PC-9 (cell line): ENCODE measurements around the gene INHA. TPM values are rescaled to one million over a fixed set of nuclear protein-coding genes. Genes with fewer than 3 reads are reported as not detected.
A peak's percentile ranks its signal among the peaks of the same experiment; 100 is the strongest.

ENCODE experiments used
- BruUV-seq: library from RNA; stranded (reverse); fragments of 400-500 nt; replicated peaks from 2 replicates; lab custom pipeline; 2021; lab: Mats Ljungman, UMichigan
- CTCF ChIA-PET: fragments of 300-600 bp; sonication (Branson Sonifier 250); formaldehyde crosslinking; loops from one replicate; lab custom pipeline; 2022; ENCODE audit warnings: antibody characterized with exemption; lab: Charles Lee
- POLR2A ChIA-PET: fragments of 300-600 bp; sonication (Branson Sonifier 250); formaldehyde crosslinking; loops from one replicate; lab custom pipeline; 2022; ENCODE audit warnings: antibody characterized with exemption; ENCODE audit not compliant: unreplicated experiment; lab: Charles Lee
- DNase-seq, 2 experiments: peaks; one replicate each; pipeline versions ENCODE4 v3.0.0 to v3.0.0-alpha.2; 2015 to 2022; ENCODE audit warnings: mixed read lengths in 1 of 2
- H2AFZ ChIP-seq: fragments of 200-600 bp; sonication (generic); 2 replicates; pipeline ENCODE4 v1.8.1; 2017; ENCODE audit warnings: antibody characterized with exemption
- H3F3A ChIP-seq: fragments of 200-600 bp; sonication (generic); 2 replicates; pipeline ENCODE4 v1.8.1; 2017; ENCODE audit warnings: antibody characterized with exemption, mild to moderate bottlenecking, low read depth; ENCODE audit not compliant: insufficient read depth
- H3K27ac ChIP-seq: fragments of 200-600 bp; sonication (generic); 2 replicates; pipeline ENCODE4 v1.6.1; 2016; ENCODE audit warnings: mixed run types
- H3K27me3 ChIP-seq: fragments of 200-600 bp; sonication (generic); 2 replicates; pipeline ENCODE4 v1.6.1; 2016; ENCODE audit warnings: low read depth, mixed run types; ENCODE audit not compliant: insufficient read depth
- H3K36me3 ChIP-seq: fragments of 200-600 bp; sonication (generic); 2 replicates; pipeline ENCODE4 v1.6.1; 2016; ENCODE audit warnings: low read depth, mixed run types
- H3K4me1 ChIP-seq: fragments of 200-600 bp; sonication (generic); replicated peaks from 2 replicates; pipeline ENCODE4 v1.6.1; 2016; ENCODE audit warnings: mixed run types; ENCODE audit not compliant: insufficient read depth
- H3K4me2 ChIP-seq: fragments of 200-600 bp; sonication (generic); 2 replicates; pipeline ENCODE4 v1.6.1; 2017; ENCODE audit warnings: mixed run types
- H3K4me3 ChIP-seq: fragments of 200-600 bp; sonication (generic); 2 replicates; pipeline ENCODE4 v1.6.1; 2016; ENCODE audit warnings: mixed run types
- H3K79me2 ChIP-seq: fragments of 200-600 bp; sonication (generic); 2 replicates; pipeline ENCODE4 v1.6.1; 2017; ENCODE audit warnings: low read depth, mixed run types
- H3K9me2 ChIP-seq: fragments of 200-600 bp; sonication (generic); 2 replicates; pipeline ENCODE4 v1.8.1; 2017; ENCODE audit warnings: mild to moderate bottlenecking; ENCODE audit not compliant: insufficient read depth
- H3K9me3 ChIP-seq: fragments of 200-600 bp; sonication (generic); 2 replicates; pipeline ENCODE4 v1.8.1; 2016; ENCODE audit warnings: low read depth; ENCODE audit not compliant: insufficient read depth
- H4K20me1 ChIP-seq: fragments of 200-600 bp; sonication (generic); 2 replicates; pipeline ENCODE4 v1.8.1; 2017; ENCODE audit not compliant: insufficient read depth
- CTCF ChIP-seq: fragments of 200-600 bp; sonication (generic); conservative IDR thresholded peaks from 2 replicates; pipeline ENCODE4 v1.6.1; 2017; ENCODE audit warnings: mixed run types, antibody characterized with exemption, mild to moderate bottlenecking, moderate library complexity
- EZH2 ChIP-seq: fragments of 200-600 bp; sonication (generic); IDR thresholded peaks from 2 replicates; pipeline ENCODE4 v1.8.0; 2017; ENCODE audit warnings: antibody characterized with exemption, low read depth
- intact Hi-C: fragments of 100-400 bp; cut with micrococcal nuclease; formaldehyde crosslinking; loops from one replicate; pipeline ENCODE4 v1.10.0; 2022; ENCODE audit not compliant: unreplicated experiment
- total RNA-seq: library from RNA; stranded (reverse); gene quantifications from 2 replicates; pipeline ENCODE4 v1.2.3, GENCODE V29; 2021

The INHA gene
- total RNA-seq, 1 experiment from 2014 or later = 5.2 TPM

GRCh38 chr2:219557791-219558785 lies 14.0 kb upstream of the INHA start:
- H3K9me2 ChIP-seq = no peaks in the 10 kb centered on the region
- no TSS peak for BruUV-seq
- no peak for DNase-seq
- no peaks in the 10 kb centered on the region for H3F3A ChIP-seq
- H3K27ac ChIP-seq = no peak overlapping the region
- no peaks in the 10 kb centered on the region for H4K20me1 ChIP-seq
- TF ChIP-seq EZH2 = no peak
- TF ChIP-seq CTCF = no peak
- ChIA-PET CTCF (no interaction called here), POLR2A (no interaction called here)
- intact Hi-C loops = no loop called here
- H3K4me3 ChIP-seq = no peak overlapping the region
- H3K9me3 ChIP-seq = no peaks in the 10 kb centered on the region
- no peaks in the 10 kb centered on the region for H3K79me2 ChIP-seq
- no peak overlapping the region for H2AFZ ChIP-seq
- H3K4me1 ChIP-seq = no peaks in the 10 kb centered on the region
- no peak overlapping the region for H3K4me2 ChIP-seq
- H3K27me3 ChIP-seq = no peaks in the 10 kb centered on the region
- no peaks in the 10 kb centered on the region for H3K36me3 ChIP-seq

GRCh38 chr2:219559156-219559915 lies 12.8 kb upstream of the INHA start:
- BruUV-seq = TSS peak; percentile 19

More at GRCh38 chr2:219559156-219559915, 12.8 kb upstream of the INHA start:
- Histone ChIP-seq H2AFZ (no peak overlapping the region), H3F3A (no peaks in the 10 kb centered on the region), H3K9me3 (no peaks in the 10 kb centered on the region), H3K36me3 (no peaks in the 10 kb centered on the region), H3K9me2 (no peaks in the 10 kb centered on the region), H3K27ac (no peak overlapping the region), H3K27me3 (no peaks in the 10 kb centered on the region), H4K20me1 (no peaks in the 10 kb centered on the region), H3K79me2 (no peaks in the 10 kb centered on the region), H3K4me2 (no peak overlapping the region), H3K4me3 (no peak overlapping the region), H3K4me1 (no peaks in the 10 kb centered on the region)
- CTCF ChIA-PET = interaction anchor here (0.5 to 1.4 kb wide), 2 partner anchors 12 to 115 kb away, joined by 3 to 8 read pairs; partner anchors contain the start of gene OBSL1
- POLR2A ChIA-PET = interaction anchor here (0.6 kb wide), 1 partner anchor 60 kb away, joined by 5 read pairs; no protein-coding TSS in a partner anchor
- DNase-seq = no peak
- TF ChIP-seq CTCF (no peak), EZH2 (no peak)
- intact Hi-C loops = no loop called here
